Mononuclear cell (primary cell): ENCODE measurements around the gene CMPK1. TPM values are rescaled to one million over a fixed set of nuclear protein-coding genes. Genes with fewer than 3 reads are reported as not detected.
"Not testable (repeated sequence)": the region's sequence is repeated elsewhere in the genome, so short reads cannot be mapped to it uniquely, and the experiment has no call there.

Source experiments
- H3K27me3 ChIP-seq: 2 replicates; pipeline ENCODE4 v1.6.0; 2011; ENCODE audit warnings: low read length, control low read depth; ENCODE audit not compliant: insufficient read depth
- H3K4me1 ChIP-seq: 2 replicates; pipeline ENCODE4 v1.5.1; 2011; ENCODE audit warnings: mild to moderate bottlenecking, low read length, control low read depth; ENCODE audit not compliant: insufficient read depth
- H3K4me3 ChIP-seq: 2 replicates; pipeline ENCODE4 v1.5.1; 2011; ENCODE audit warnings: mild to moderate bottlenecking, low read length, moderate library complexity
- H3K9me3 ChIP-seq: 2 replicates; pipeline ENCODE4 v1.5.1; 2011; ENCODE audit warnings: low read depth, mild to moderate bottlenecking, control low read depth, low read length
- total RNA-seq: library from RNA; depleted of rRNA; stranded (reverse); fragments of >200 nt; gene quantifications from one replicate; pipeline ENCODE4 v1.2.3, GENCODE V29; 2012

CMPK1 gene
- total RNA-seq, 1 donor, result 161 TPM

GRCh38 chr1:47330212-47330611 is 3.4 kb upstream of the CMPK1 start:
- peaks cover 22% of the 10 kb centered on the region for H3K4me1 ChIP-seq
- H3K27me3 ChIP-seq, result no peaks in the 10 kb centered on the region
- no peak overlapping the region for H3K4me3 ChIP-seq
- H3K9me3 ChIP-seq, result no peaks in the 10 kb centered on the region

- H3K4me1 ChIP-seq, result peaks cover 28% of the 10 kb centered on the region
- H3K9me3 ChIP-seq, result no peaks in the 10 kb centered on the region
- H3K27me3 ChIP-seq, result no peaks in the 10 kb centered on the region
- no peak overlapping the region for H3K4me3 ChIP-seq
Measured at GRCh38 chr1:47331875-47332274, 1.7 kb upstream of the CMPK1 start.

GRCh38 chr1:47332779-47333577 is 612 bp upstream of the CMPK1 start:
- H3K4me1 ChIP-seq, result peaks cover 28% of the 10 kb centered on the region
- no peaks in the 10 kb centered on the region for H3K9me3 ChIP-seq
- no peaks in the 10 kb centered on the region for H3K27me3 ChIP-seq
- peak overlapping the region; percentile 93 for H3K4me3 ChIP-seq

- peaks cover 28% of the 10 kb centered on the region for H3K4me1 ChIP-seq
- H3K4me3 ChIP-seq, result peak overlapping the region; percentile 93
- H3K9me3 ChIP-seq, result no peaks in the 10 kb centered on the region
- no peaks in the 10 kb centered on the region for H3K27me3 ChIP-seq
Measured at GRCh38 chr1:47333922-47334764, 553 bp downstream of the CMPK1 start.

- H3K4me1 ChIP-seq, result peaks cover 28% of the 10 kb centered on the region
- no peaks in the 10 kb centered on the region for H3K9me3 ChIP-seq
- H3K4me3 ChIP-seq, result peak overlapping the region; percentile 93
- H3K27me3 ChIP-seq, result no peaks in the 10 kb centered on the region
Measured at GRCh38 chr1:47334765-47335435, 1.3 kb downstream of the CMPK1 start.

GRCh38 chr1:47337350-47337749 is 3.8 kb downstream of the CMPK1 start:
- Histone ChIP-seq H3K4me3 (no peak overlapping the region), H3K4me1 (peaks cover 25% of the 10 kb centered on the region), H3K27me3 (no peaks in the 10 kb centered on the region), H3K9me3 (no peaks in the 10 kb centered on the region)

GRCh38 chr1:47338249-47339077 is 4.9 kb downstream of the CMPK1 start:
- Histone ChIP-seq H3K9me3 (no peaks in the 10 kb centered on the region), H3K27me3 (no peaks in the 10 kb centered on the region), H3K4me1 (peaks cover 14% of the 10 kb centered on the region), H3K4me3 (no peak overlapping the region)

- H3K27me3 ChIP-seq, result no peaks in the 10 kb centered on the region
- H3K4me3 ChIP-seq, result no peak overlapping the region
- H3K9me3 ChIP-seq, result no peaks in the 10 kb centered on the region
- H3K4me1 ChIP-seq, result peaks cover 6% of the 10 kb centered on the region
Measured at GRCh38 chr1:47340227-47340626, 6.6 kb downstream of the CMPK1 start.

- not testable (repeated sequence) for H3K27me3 ChIP-seq, H3K9me3 ChIP-seq, H3K4me3 ChIP-seq, H3K4me1 ChIP-seq
Measured at GRCh38 chr1:47346979-47347378, 13.4 kb downstream of the CMPK1 start.

- Histone ChIP-seq H3K9me3 (no peaks in the 10 kb centered on the region), H3K4me1 (no peaks in the 10 kb centered on the region), H3K27me3 (no peaks in the 10 kb centered on the region), H3K4me3 (no peak overlapping the region)
Measured at GRCh38 chr1:47347735-47348134, 14.1 kb downstream of the CMPK1 start.

GRCh38 chr1:47348246-47348645 is 14.7 kb downstream of the CMPK1 start:
- no peak overlapping the region for H3K4me3 ChIP-seq
- H3K9me3 ChIP-seq, result no peaks in the 10 kb centered on the region

GRCh38 chr1:47351305-47351704 is 17.7 kb downstream of the CMPK1 start:
- H3K27me3 ChIP-seq, result no peaks in the 10 kb centered on the region
- H3K9me3 ChIP-seq, result no peaks in the 10 kb centered on the region
- no peak overlapping the region for H3K4me3 ChIP-seq
- H3K4me1 ChIP-seq, result no peaks in the 10 kb centered on the region

More at GRCh38 chr1:47348246-47348645, 14.7 kb downstream of the CMPK1 start:
- H3K27me3 ChIP-seq, result no peaks in the 10 kb centered on the region
- no peaks in the 10 kb centered on the region for H3K4me1 ChIP-seq

GRCh38 chr1:47361380-47361779 is 27.8 kb downstream of the CMPK1 start:
- no peaks in the 10 kb centered on the region for H3K27me3 ChIP-seq
- H3K9me3 ChIP-seq, result no peaks in the 10 kb centered on the region
- H3K4me3 ChIP-seq, result no peak overlapping the region

GRCh38 chr1:47362828-47363227 is 29.2 kb downstream of the CMPK1 start:
- Histone ChIP-seq H3K4me3 (no peak overlapping the region), H3K27me3 (no peaks in the 10 kb centered on the region), H3K9me3 (no peaks in the 10 kb centered on the region), H3K4me1 (no peaks in the 10 kb centered on the region)

More at GRCh38 chr1:47361380-47361779, 27.8 kb downstream of the CMPK1 start:
- no peaks in the 10 kb centered on the region for H3K4me1 ChIP-seq
